ENCODE results near the gene FNDC3B.
"Not testable (repeated sequence)": the region's sequence is repeated elsewhere in the genome, so short reads cannot be mapped to it uniquely, and the experiment has no call there.

Gene FNDC3B

GRCh38 chr3:172253200-172253599, 213.8 kb downstream of the FNDC3B start:
- Histone ChIP-seq H3K36me3 (ENCODE audit: insufficient read depth, low read length) (peaks cover 42% of the 10 kb centered on the region), H3K27ac (ENCODE audit: low read depth, low read length) (no peak overlapping the region), H3K4me3 (ENCODE audit: low read depth, low read length) (no peak overlapping the region), H3K27me3 (ENCODE audit: insufficient read depth, low read length) (no peaks in the 10 kb centered on the region), H2AFZ (ENCODE audit: low read length, unreplicated experiment) (no peak overlapping the region), H3K4me1 (ENCODE audit: control insufficient read depth, insufficient read depth, low read length, unreplicated experiment) (peaks cover 12% of the 10 kb centered on the region), H3K79me2 (ENCODE audit: control insufficient read depth, insufficient read depth, low read length, unreplicated experiment) (peaks cover 48% of the 10 kb centered on the region)

GRCh38 chr3:172254542-172254941, 215.2 kb downstream of the FNDC3B start:
- no peaks in the 10 kb centered on the region for H3K27me3 ChIP-seq (ENCODE audit: insufficient read depth, low read length)
- peaks cover 39% of the 10 kb centered on the region for H3K36me3 ChIP-seq (ENCODE audit: insufficient read depth, low read length)
- peaks cover 18% of the 10 kb centered on the region for H3K4me1 ChIP-seq (ENCODE audit: control insufficient read depth, insufficient read depth, low read length, unreplicated experiment)
- H3K4me3 ChIP-seq (ENCODE audit: low read depth, low read length) = no peak overlapping the region
- peaks cover 52% of the 10 kb centered on the region for H3K79me2 ChIP-seq (ENCODE audit: control insufficient read depth, insufficient read depth, low read length, unreplicated experiment)
- H3K27ac ChIP-seq (ENCODE audit: low read depth, low read length) = no peak overlapping the region
- H2AFZ ChIP-seq (ENCODE audit: low read length, unreplicated experiment) = no peak overlapping the region

GRCh38 chr3:172255321-172255720, 215.9 kb downstream of the FNDC3B start:
- Histone ChIP-seq H3K4me1 (ENCODE audit: control insufficient read depth, insufficient read depth, low read length, unreplicated experiment) (peaks cover 18% of the 10 kb centered on the region), H3K79me2 (ENCODE audit: control insufficient read depth, insufficient read depth, low read length, unreplicated experiment) (peaks cover 56% of the 10 kb centered on the region), H3K36me3 (ENCODE audit: insufficient read depth, low read length) (peaks cover 34% of the 10 kb centered on the region)
- not testable (repeated sequence) for H3K4me3 ChIP-seq (ENCODE audit: low read depth, low read length); H2AFZ ChIP-seq (ENCODE audit: low read length, unreplicated experiment); H3K27ac ChIP-seq (ENCODE audit: low read depth, low read length); H3K27me3 ChIP-seq (ENCODE audit: insufficient read depth, low read length)

DNA sequence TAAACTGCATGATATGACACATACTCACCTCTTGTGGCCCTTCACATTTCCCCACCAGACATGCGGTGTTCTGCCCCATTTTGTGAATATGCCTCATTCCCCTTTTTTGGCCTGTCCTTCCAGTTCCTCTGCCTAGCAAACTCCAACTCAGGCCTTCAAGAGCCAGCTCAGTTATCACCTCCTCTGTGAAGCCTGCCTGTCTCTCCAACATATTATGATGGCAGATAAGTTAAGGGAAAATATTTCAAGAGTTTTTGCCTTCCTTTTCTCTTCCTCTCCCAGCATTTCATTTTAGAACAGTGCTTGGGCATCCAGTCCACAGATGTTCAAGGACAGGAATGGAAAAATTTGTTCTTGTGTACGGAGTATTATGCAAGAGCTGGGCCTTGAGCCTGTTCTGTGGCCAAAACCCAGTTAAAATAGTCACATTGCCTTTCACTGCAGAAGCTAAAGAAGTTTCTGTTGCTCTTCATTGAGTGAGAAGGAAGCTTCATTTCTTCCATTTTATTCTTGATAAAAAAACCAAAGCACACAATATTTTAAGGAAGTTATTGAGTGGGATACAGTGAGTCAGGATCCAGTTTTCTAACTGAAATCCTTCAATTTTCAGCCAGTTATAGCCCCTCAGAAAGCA, 216.8 kb downstream of the FNDC3B start:
- Histone ChIP-seq H3K27ac (ENCODE audit: low read depth, low read length) (peak overlapping the region; percentile 27), H3K4me3 (ENCODE audit: low read depth, low read length) (no peak overlapping the region), H2AFZ (ENCODE audit: low read length, unreplicated experiment) (no peak overlapping the region), H3K27me3 (ENCODE audit: insufficient read depth, low read length) (no peaks in the 10 kb centered on the region), H3K79me2 (ENCODE audit: control insufficient read depth, insufficient read depth, low read length, unreplicated experiment) (peaks cover 60% of the 10 kb centered on the region), H3K36me3 (ENCODE audit: insufficient read depth, low read length) (peaks cover 29% of the 10 kb centered on the region), H3K4me1 (ENCODE audit: control insufficient read depth, insufficient read depth, low read length, unreplicated experiment) (peaks cover 18% of the 10 kb centered on the region)

- peaks cover 63% of the 10 kb centered on the region for H3K79me2 ChIP-seq (ENCODE audit: control insufficient read depth, insufficient read depth, low read length, unreplicated experiment)
- no peak overlapping the region for H3K27ac ChIP-seq (ENCODE audit: low read depth, low read length)
- H3K4me3 ChIP-seq (ENCODE audit: low read depth, low read length) = no peak overlapping the region
- peaks cover 18% of the 10 kb centered on the region for H3K4me1 ChIP-seq (ENCODE audit: control insufficient read depth, insufficient read depth, low read length, unreplicated experiment)
- no peak overlapping the region for H2AFZ ChIP-seq (ENCODE audit: low read length, unreplicated experiment)
- peaks cover 25% of the 10 kb centered on the region; the same call in 1 of the 2 replicates for H3K36me3 ChIP-seq (ENCODE audit: insufficient read depth, low read length)
- H3K27me3 ChIP-seq (ENCODE audit: insufficient read depth, low read length) = no peaks in the 10 kb centered on the region
Measured at GRCh38 chr3:172257648-172258400, 218.4 kb downstream of the FNDC3B start.

DNA sequence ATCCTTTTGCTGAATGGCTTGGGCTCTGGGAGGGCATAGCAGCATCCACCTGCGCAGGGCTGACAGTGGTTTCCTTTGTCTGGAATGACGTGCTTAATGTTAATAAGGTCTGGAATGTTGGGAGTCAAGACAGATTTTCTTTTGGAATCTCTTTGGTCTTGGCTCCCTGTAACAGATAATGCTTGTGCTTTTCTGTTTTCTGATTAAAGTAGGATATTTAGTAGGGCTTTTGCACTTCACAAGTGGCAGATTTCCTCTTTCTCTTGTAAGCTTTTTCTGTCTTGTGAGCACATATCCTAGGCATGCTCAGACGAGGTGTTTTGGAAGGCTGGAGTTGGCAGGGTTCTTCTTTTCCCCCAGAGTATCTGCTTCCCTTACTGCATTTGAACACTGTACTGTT, 219.2 kb downstream of the FNDC3B start:
- 0 out of 2 replicates have a peak overlapping the region, but pooled peaks have one; percentile 5 for H3K27ac ChIP-seq (ENCODE audit: low read depth, low read length)

GRCh38 chr3:172259111-172259541, 219.7 kb downstream of the FNDC3B start:
- H3K27me3 ChIP-seq (ENCODE audit: insufficient read depth, low read length) = no peaks in the 10 kb centered on the region
- H3K79me2 ChIP-seq (ENCODE audit: control insufficient read depth, insufficient read depth, low read length, unreplicated experiment) = peaks cover 58% of the 10 kb centered on the region
- peaks cover 21% of the 10 kb centered on the region for H3K36me3 ChIP-seq (ENCODE audit: insufficient read depth, low read length)
- H3K27ac ChIP-seq (ENCODE audit: low read depth, low read length) = no peak overlapping the region; the same call in 1 of the 2 replicates
- no peak overlapping the region for H2AFZ ChIP-seq (ENCODE audit: low read length, unreplicated experiment)
- no peak overlapping the region for H3K4me3 ChIP-seq (ENCODE audit: low read depth, low read length)
- H3K4me1 ChIP-seq (ENCODE audit: control insufficient read depth, insufficient read depth, low read length, unreplicated experiment) = peaks cover 18% of the 10 kb centered on the region

More for the DNA sequence above, 219.2 kb downstream of the FNDC3B start:
- H3K79me2 ChIP-seq (ENCODE audit: control insufficient read depth, insufficient read depth, low read length, unreplicated experiment) = peaks cover 57% of the 10 kb centered on the region
- no peak overlapping the region for H2AFZ ChIP-seq (ENCODE audit: low read length, unreplicated experiment)
- peaks cover 19% of the 10 kb centered on the region for H3K36me3 ChIP-seq (ENCODE audit: insufficient read depth, low read length)
- no peaks in the 10 kb centered on the region for H3K27me3 ChIP-seq (ENCODE audit: insufficient read depth, low read length)
- H3K4me3 ChIP-seq (ENCODE audit: low read depth, low read length) = no peak overlapping the region
- peaks cover 18% of the 10 kb centered on the region for H3K4me1 ChIP-seq (ENCODE audit: control insufficient read depth, insufficient read depth, low read length, unreplicated experiment)

DNA sequence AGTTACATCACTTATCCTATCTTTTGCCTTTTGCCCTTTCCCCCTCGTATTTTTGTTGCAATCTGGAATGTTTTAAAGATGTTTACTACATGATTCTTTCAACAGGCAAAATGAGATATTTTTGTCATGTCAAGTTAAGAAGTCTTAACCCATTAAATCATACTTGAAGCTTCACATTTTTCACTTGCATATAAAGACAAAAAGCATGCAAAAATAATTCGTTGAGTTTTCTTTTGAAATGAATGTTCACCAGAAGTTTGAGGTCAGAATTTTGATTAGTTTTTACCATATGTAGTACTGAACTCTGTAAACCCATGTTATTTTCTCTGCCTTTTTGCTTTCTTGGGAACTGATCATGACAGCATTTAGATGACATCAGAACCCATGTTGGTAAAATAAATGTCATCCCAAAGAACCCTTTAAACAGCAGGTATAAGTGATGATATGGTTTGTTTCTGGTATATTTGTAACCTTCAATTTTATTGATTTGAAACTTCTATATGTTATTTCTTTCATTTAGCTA, 220.4 kb downstream of the FNDC3B start:
- Histone ChIP-seq H3K36me3 (ENCODE audit: insufficient read depth, low read length) (peaks cover 21% of the 10 kb centered on the region), H3K4me3 (ENCODE audit: low read depth, low read length) (no peak overlapping the region), H3K27ac (ENCODE audit: low read depth, low read length) (0 out of 2 replicates have a peak overlapping the region, but pooled peaks have one; percentile 7), H3K4me1 (ENCODE audit: control insufficient read depth, insufficient read depth, low read length, unreplicated experiment) (peaks cover 18% of the 10 kb centered on the region), H3K27me3 (ENCODE audit: insufficient read depth, low read length) (no peaks in the 10 kb centered on the region), H2AFZ (ENCODE audit: low read length, unreplicated experiment) (no peak overlapping the region), H3K79me2 (ENCODE audit: control insufficient read depth, insufficient read depth, low read length, unreplicated experiment) (peaks cover 54% of the 10 kb centered on the region)

DNA sequence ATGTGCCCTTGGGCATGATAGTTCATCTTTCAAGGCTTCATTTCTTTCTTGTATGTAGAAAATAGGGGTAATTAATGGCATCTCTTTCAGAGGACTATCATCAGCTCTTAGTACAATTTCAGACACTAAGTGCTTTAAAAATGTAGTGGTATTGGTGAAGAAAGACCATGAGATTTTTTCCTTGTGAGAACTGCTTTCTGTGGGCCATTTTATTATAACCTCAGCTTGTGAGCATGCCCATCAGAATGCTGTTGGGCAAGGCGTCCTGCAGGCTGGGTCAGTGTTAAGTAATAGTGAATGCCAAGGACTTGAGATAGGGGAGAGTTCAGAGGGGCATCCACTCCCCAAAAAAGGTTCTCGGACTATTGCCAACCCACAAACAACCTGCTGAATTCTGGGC, 221.0 kb downstream of the FNDC3B start:
- no peaks in the 10 kb centered on the region for H3K27me3 ChIP-seq (ENCODE audit: insufficient read depth, low read length)
- H3K4me1 ChIP-seq (ENCODE audit: control insufficient read depth, insufficient read depth, low read length, unreplicated experiment) = peaks cover 18% of the 10 kb centered on the region
- H3K4me3 ChIP-seq (ENCODE audit: low read depth, low read length) = no peak overlapping the region
- H2AFZ ChIP-seq (ENCODE audit: low read length, unreplicated experiment) = no peak overlapping the region
- H3K79me2 ChIP-seq (ENCODE audit: control insufficient read depth, insufficient read depth, low read length, unreplicated experiment) = peaks cover 56% of the 10 kb centered on the region
- H3K36me3 ChIP-seq (ENCODE audit: insufficient read depth, low read length) = peaks cover 27% of the 10 kb centered on the region
- no peak overlapping the region for H3K27ac ChIP-seq (ENCODE audit: low read depth, low read length)

DNA sequence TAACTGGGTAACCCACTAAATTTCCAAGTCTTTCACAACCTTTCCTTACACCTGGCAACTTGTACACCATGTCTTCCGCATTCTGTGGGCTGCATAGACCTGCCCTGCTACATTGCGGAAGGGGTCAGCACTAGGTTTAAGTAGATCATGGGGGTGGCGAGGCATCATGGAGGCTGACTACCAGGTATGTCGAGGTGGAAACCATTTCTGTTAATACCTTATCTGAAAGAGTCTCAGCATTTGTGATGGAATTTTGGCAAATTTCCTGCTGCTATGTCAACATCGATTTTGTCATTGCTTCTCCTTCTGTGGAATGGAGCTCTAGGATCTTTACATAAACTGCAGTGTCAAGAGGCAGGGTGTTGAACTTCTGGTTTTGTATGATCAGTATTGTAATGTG, 221.7 kb downstream of the FNDC3B start:
- Histone ChIP-seq H2AFZ (ENCODE audit: low read length, unreplicated experiment) (no peak overlapping the region), H3K79me2 (ENCODE audit: control insufficient read depth, insufficient read depth, low read length, unreplicated experiment) (peaks cover 55% of the 10 kb centered on the region), H3K4me1 (ENCODE audit: control insufficient read depth, insufficient read depth, low read length, unreplicated experiment) (peaks cover 15% of the 10 kb centered on the region), H3K27ac (ENCODE audit: low read depth, low read length) (no peak overlapping the region), H3K36me3 (ENCODE audit: insufficient read depth, low read length) (peaks cover 33% of the 10 kb centered on the region), H3K4me3 (ENCODE audit: low read depth, low read length) (no peak overlapping the region), H3K27me3 (ENCODE audit: insufficient read depth, low read length) (no peaks in the 10 kb centered on the region)
